Mucosa of descending colon (tissue), 3 donors: ENCODE data around the gene SLC26A4. TPM values are rescaled to one million over a fixed set of nuclear protein-coding genes. Genes with fewer than 3 reads are reported as not detected.
A peak's percentile ranks its signal among the peaks of the same experiment; 100 is the strongest.

Experiments used
- ATAC-seq: fragments of 200-7000 bp; cut with Tn5 transposase; one replicate; pipeline ENCODE4 v1.9.1; 2020; ENCODE audit warnings: mild to moderate bottlenecking, moderate library complexity
- DNase-seq, 3 donors: peaks; one replicate each; pipeline ENCODE4 v3.0.0-alpha.2; 2020
- H3K36me3 ChIP-seq: fragments of 200-600 bp; one replicate; pipeline ENCODE4 v1.8.0; 2021; ENCODE audit warnings: low read depth, mild to moderate bottlenecking
- H3K4me1 ChIP-seq: fragments of 200-600 bp; one replicate; pipeline ENCODE4 v1.8.0; 2021; ENCODE audit warnings: low read depth, mild to moderate bottlenecking
- H3K4me3 ChIP-seq: fragments of 200-600 bp; one replicate; pipeline ENCODE4 v1.8.0; 2021; ENCODE audit warnings: mild to moderate bottlenecking
- H3K9me3 ChIP-seq: fragments of 200-600 bp; one replicate; pipeline ENCODE4 v1.8.0; 2021; ENCODE audit warnings: mild to moderate bottlenecking
- intact Hi-C, 2 donors: fragments of 100-400 bp; cut with DNase I in 1 of 2; cut with micrococcal nuclease in 1 of 2; formaldehyde crosslinking; loops; one replicate each; pipeline versions ENCODE4 v1.11.0 to v1.11.1; 2022; cut with DNase I, micrococcal nuclease
- total RNA-seq, 3 donors: library from RNA; stranded (reverse); fragmentation: NEBNext Ultra II Directional in 2 of 3; extraction: Animal tissue kit (Norgen Biotek cat#: 25700) in 2 of 3; gene quantifications; one replicate each; pipeline versions ENCODE4 v1.2.1 to v1.2.4, GENCODE V29; 2021 to 2023
- TF ChIP-seq, protein P1 (sequence below): fragments of 200-600 bp; IDR thresholded peaks from one replicate; pipeline ENCODE4 v1.8.0; 2022; ENCODE audit warnings: antibody characterized with exemption, mild to moderate bottlenecking
- donor health status: DM: no; HTN: no; CAD: no; lungs with moderate emphysema.
- donor health status: DM: no; HTN: no; CAD: no.
- donor health status: DM: no; HTN: yes; CAD: no.

SLC26A4 gene
- total RNA-seq, 3 donors from 2014 or later, result 0.48 to 1.4 (median 0.57) TPM

DNA sequence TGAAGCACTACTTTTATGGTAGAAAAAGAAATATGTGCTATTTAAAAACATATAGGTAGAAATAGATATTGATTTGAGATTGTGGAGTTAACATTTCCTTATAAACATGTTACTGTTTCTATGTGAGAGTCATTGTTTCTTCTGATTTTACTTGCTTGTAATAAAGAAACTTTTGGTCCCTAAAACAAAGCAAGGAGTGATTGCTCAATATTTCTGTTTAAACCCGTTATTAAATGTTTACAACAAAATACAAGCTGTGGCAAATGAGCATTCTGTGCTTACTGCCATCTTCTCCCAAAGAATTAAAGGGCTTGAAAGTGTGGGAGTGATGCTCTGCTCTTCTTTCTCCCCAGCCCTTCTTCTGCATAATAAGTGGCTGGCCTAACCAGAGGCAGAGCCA, 60.7 kb downstream of the SLC26A4 start:
- intact Hi-C loops, result loop anchor here in 1 of 2 donors (10.0 kb wide), 1 partner anchor 246 kb away; the partner anchor contains the start of gene GPR22
- no peak for ATAC-seq
- TF ChIP-seq, protein P1, sequence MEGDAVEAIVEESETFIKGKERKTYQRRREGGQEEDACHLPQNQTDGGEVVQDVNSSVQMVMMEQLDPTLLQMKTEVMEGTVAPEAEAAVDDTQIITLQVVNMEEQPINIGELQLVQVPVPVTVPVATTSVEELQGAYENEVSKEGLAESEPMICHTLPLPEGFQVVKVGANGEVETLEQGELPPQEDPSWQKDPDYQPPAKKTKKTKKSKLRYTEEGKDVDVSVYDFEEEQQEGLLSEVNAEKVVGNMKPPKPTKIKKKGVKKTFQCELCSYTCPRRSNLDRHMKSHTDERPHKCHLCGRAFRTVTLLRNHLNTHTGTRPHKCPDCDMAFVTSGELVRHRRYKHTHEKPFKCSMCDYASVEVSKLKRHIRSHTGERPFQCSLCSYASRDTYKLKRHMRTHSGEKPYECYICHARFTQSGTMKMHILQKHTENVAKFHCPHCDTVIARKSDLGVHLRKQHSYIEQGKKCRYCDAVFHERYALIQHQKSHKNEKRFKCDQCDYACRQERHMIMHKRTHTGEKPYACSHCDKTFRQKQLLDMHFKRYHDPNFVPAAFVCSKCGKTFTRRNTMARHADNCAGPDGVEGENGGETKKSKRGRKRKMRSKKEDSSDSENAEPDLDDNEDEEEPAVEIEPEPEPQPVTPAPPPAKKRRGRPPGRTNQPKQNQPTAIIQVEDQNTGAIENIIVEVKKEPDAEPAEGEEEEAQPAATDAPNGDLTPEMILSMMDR, result no peak
- no peaks in the 10 kb centered on the region for H3K9me3 ChIP-seq
- H3K36me3 ChIP-seq, result no peaks in the 10 kb centered on the region
- DNase-seq, result no peak
- no peaks in the 10 kb centered on the region for H3K4me1 ChIP-seq
- H3K4me3 ChIP-seq, result no peak overlapping the region

DNA sequence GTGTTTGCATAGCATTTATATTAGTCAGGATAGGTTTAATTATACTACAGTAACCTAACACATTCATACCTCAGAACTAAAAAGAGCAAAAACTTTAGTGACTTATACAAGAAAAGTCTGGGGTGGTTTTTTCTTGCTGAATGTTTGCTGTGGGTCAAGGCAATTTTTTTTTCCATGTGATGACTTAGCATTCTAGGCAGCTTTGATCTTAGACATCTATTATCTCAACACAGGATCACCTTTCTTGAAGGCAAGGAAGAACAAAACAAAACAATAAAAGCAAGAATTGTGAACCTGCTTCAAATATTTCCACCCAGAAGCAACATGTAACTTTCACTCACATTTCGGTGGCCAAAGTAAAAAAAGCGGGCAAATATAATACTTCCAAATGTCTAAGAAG, 62.6 kb downstream of the SLC26A4 start:
- TF ChIP-seq, protein P1, result no peak
- H3K36me3 ChIP-seq, result no peaks in the 10 kb centered on the region
- ATAC-seq (no peak), DNase-seq (no peak)
- no peaks in the 10 kb centered on the region for H3K9me3 ChIP-seq
- no peaks in the 10 kb centered on the region for H3K4me1 ChIP-seq
- intact Hi-C loops, result loop anchor here in 1 of 2 donors (10.0 kb wide), 1 partner anchor 248 kb away; the partner anchor contains the start of gene GPR22
- H3K4me3 ChIP-seq, result no peak overlapping the region

DNA sequence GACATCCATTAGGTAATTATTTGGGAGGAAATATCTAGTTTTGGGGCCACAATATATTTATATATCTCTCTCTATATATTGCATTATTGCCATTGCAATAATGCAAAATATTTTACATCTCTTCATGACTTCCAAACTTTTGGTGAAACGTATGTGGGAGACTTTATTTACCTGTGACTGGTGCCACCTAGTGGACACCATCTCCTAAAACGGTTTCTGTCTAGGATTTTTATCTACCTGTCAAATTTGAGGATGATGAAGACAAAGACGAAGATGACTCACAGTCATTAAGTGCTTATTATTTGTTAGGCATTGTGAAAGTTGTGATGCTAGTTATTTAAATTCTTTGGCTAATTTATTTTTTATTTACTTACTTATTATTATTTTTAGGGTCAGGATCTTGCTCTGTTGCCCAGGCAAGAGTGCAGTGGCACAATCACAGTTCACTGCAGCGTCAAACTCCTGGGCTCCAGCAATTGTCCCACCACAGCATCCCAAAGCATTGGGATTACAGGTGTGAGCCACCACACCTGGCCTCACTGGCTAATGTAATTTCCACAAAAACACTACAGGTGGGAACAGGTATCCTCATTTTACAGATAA, 64.6 kb downstream of the SLC26A4 start:
- intact Hi-C loops, result loop anchor here (2.0 to 10.0 kb wide), 2 partner anchors 250 to 262 kb away; partner anchors contain the start of gene GPR22 (in 1 of the 2)
- no peaks in the 10 kb centered on the region for H3K4me1 ChIP-seq
- DNase-seq (peak in 1 of 3 donors; percentile 84), ATAC-seq (peak; percentile 48)
- H3K4me3 ChIP-seq, result no peak overlapping the region
- H3K9me3 ChIP-seq, result no peaks in the 10 kb centered on the region
- H3K36me3 ChIP-seq, result no peaks in the 10 kb centered on the region
- TF ChIP-seq, protein P1, result peak; percentile 30

DNA sequence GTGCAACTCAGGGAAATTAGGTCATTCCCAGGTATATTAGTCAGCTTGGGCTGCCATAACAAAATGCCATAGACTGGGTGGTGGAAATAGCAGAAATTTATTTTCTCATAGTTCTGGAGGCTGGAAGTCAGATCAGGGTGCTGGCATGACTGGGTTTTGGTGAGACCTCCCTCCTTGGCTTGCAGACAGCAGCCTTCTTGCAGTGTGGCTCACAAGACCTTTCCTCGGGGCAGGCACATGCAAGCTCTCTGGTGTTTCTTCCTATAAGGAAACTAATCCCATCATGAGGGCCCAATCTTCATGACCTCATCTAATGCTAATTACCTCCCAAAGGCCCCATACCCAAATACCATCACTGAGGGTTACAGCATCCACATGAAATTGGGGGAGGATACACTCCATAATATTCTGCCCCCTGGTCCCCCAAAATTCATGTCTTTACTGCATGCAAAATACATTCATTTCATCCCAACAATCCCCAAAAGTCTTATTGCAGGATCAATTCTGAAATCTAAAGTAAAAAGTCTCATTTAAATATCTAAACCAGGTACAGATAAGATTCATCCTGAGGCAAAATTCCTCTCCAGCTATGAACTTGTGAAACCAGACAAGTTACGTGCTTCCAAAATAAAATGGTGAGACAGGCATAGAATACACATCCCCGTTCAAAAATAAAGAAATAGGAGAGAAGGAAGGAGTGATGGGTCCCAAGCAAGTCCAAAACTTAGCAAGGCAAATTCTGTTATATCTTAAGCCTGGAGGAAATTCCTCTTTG, 65.9 kb downstream of the SLC26A4 start:
- intact Hi-C loops, result loop anchor here in 1 of 2 donors (10.0 kb wide), 1 partner anchor 252 kb away; the partner anchor contains the start of gene GPR22
- H3K9me3 ChIP-seq, result no peaks in the 10 kb centered on the region
- TF ChIP-seq, protein P1, result no peak
- ATAC-seq (no peak), DNase-seq (no peak)
- H3K4me1 ChIP-seq, result no peaks in the 10 kb centered on the region
- H3K36me3 ChIP-seq, result no peaks in the 10 kb centered on the region
- H3K4me3 ChIP-seq, result no peak overlapping the region

DNA sequence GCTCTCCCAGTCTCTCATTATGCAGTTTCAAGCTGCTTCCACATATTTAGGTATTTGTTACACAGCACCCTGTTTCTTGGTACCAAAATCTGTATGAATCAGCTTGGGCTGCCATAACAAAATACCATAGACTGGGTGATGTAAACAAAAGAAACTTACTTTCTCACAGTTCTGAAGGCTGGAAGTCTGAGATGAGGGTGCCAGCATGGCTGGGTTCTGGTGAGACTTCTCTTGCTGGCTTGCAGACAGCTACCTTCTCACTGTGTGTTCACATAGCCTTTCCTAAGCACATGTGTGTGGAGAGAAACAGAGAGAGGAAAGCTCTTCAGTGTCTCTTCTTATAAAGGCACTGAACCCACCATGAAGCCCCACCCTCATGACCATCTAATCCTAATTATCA, 67.6 kb downstream of the SLC26A4 start:
- intact Hi-C loops, result loop anchor here in 1 of 2 donors (10.0 kb wide), 1 partner anchor 253 kb away; the partner anchor contains the start of gene GPR22

More for the DNA sequence above, 67.6 kb downstream of the SLC26A4 start:
- ATAC-seq (no peak), DNase-seq (no peak)
- H3K9me3 ChIP-seq, result no peaks in the 10 kb centered on the region
- H3K36me3 ChIP-seq, result no peaks in the 10 kb centered on the region
- H3K4me1 ChIP-seq, result no peaks in the 10 kb centered on the region
- no peak overlapping the region for H3K4me3 ChIP-seq
- TF ChIP-seq, protein P1, result no peak
